Measurements from ENCODE around the gene SRSF1. TPM values are rescaled to one million over a fixed set of nuclear protein-coding genes. Genes with fewer than 3 reads are reported as not detected.

Gene SRSF1
- total RNA-seq, 1 experiment from 2014 or later = 462 TPM

GRCh38 chr17:57965521-57966160, 41.4 kb downstream of the SRSF1 start:
- Histone ChIP-seq H3K14ac (ENCODE audit: insufficient read depth, low read length) (no peak overlapping the region), H4K8ac (replicated peaks; ENCODE audit: insufficient read length, low read depth, low read length) (no peak overlapping the region), H3K4me1 (ENCODE audit: insufficient read depth, low read length) (peaks cover 2% of the 10 kb centered on the region; the same call in 1 of the 2 replicates), H3K4ac (ENCODE audit: low read depth, low read length) (no peak overlapping the region), H3K4me2 (ENCODE audit: insufficient read depth, insufficient read length, low read length) (no peak overlapping the region), H3K9me3 (ENCODE audit: control insufficient read depth, low read depth, low read length) (no peaks in the 10 kb centered on the region), H3K79me1 (ENCODE audit: insufficient read depth, low read depth, low read length, poor library complexity, severe bottlenecking) (no peaks in the 10 kb centered on the region), H2BK5ac (ENCODE audit: insufficient read length, low read length) (no peak overlapping the region), H3K9ac (ENCODE audit: extremely low read depth, insufficient read length, low read length) (no peak overlapping the region), H3K23me2 (ENCODE audit: insufficient read length, low read depth, low read length, poor library complexity, severe bottlenecking) (no peaks in the 10 kb centered on the region), H3K27ac (ENCODE audit: insufficient read length, low read depth, low read length) (no peak overlapping the region), H3K18ac (ENCODE audit: insufficient read length, low read depth, low read length) (no peak overlapping the region), H2BK15ac (ENCODE audit: low read depth, low read length) (no peak overlapping the region), H3T11ph (ENCODE audit: low read length) (no peak overlapping the region), H4K91ac (ENCODE audit: insufficient read length, low read depth, low read length) (no peak overlapping the region), H3K23ac (ENCODE audit: insufficient read length, low read depth, low read length) (no peak overlapping the region), H2BK12ac (ENCODE audit: insufficient read length, low read depth, low read length) (no peak overlapping the region), H3K79me2 (ENCODE audit: insufficient read depth, low read length) (no peaks in the 10 kb centered on the region), H4K5ac (ENCODE audit: insufficient read length, low read depth, low read length) (no peak overlapping the region), H3K56ac (ENCODE audit: insufficient read length, low read depth, low read length) (no peak overlapping the region), H3K27me3 (ENCODE audit: insufficient read depth, low read length) (no peaks in the 10 kb centered on the region), H4K20me1 (ENCODE audit: control insufficient read depth, insufficient read depth, insufficient read length) (no peaks in the 10 kb centered on the region), H2AK5ac (ENCODE audit: insufficient read length, low read length) (no peak overlapping the region), H2BK120ac (ENCODE audit: low read depth, low read length, poor library complexity, severe bottlenecking) (no peak overlapping the region), H2AFZ (ENCODE audit: low read length) (no peak overlapping the region), H2BK20ac (ENCODE audit: low read depth, low read length, poor library complexity, severe bottlenecking) (no peak overlapping the region)
- no peak for TF ChIP-seq CTCF (conservative IDR thresholded peaks at IDR 0.05)
- H3K27ac Mint-ChIP-seq = no peak overlapping the region
- no CpG with 5 or more reads among the region's 26 CpGs for WGBS (ENCODE audit: extremely low coverage, insufficient read length, low lambda C conversion rate)
- no peak for DNase-seq
- no peaks in the 10 kb centered on the region for H3K9me3 Mint-ChIP-seq
- peaks cover 7 to 12% of the 10 kb centered on the region in 2 experiments for H3K4me1 Mint-ChIP-seq
- no peak overlapping the region for H3K4me3 Mint-ChIP-seq
- H3K27me3 Mint-ChIP-seq (ENCODE audit: low read depth) = peaks cover 9% of the 10 kb centered on the region
- H3K36me3 Mint-ChIP-seq (ENCODE audit: insufficient read depth in 1 of 3, low read depth in 3 of 3) = no peaks in the 10 kb centered on the region

All from H9 (cell line).